ENCODE measurements around the gene CAPRIN2. TPM values are rescaled to one million over a fixed set of nuclear protein-coding genes. Genes with fewer than 3 reads are reported as not detected.

Gene CAPRIN2
- total and polyA plus RNA-seq, 3 donors from 2014 or later, result 43.7 to 108 (median 74.5) TPM

- Histone ChIP-seq H3K27ac (no peak overlapping the region), H3K4me3 (no peak overlapping the region), H3K9me3 (no peaks in the 10 kb centered on the region), H3K36me3 (ENCODE audit: low read depth, missing control alignments) (no peaks in the 10 kb centered on the region), H3K27me3 (no peaks in the 10 kb centered on the region), H3K4me1 (no peaks in the 10 kb centered on the region)
- WGBS, 2 donors, result 80 to 92% methylated on average over 1 of the region's 1 CpG
- DNase-seq, result no peak
- intact Hi-C loops (cut with DNase I; ENCODE audit: low total_unique reads), result no loop called here
- no peak for TF ChIP-seq CTCF (IDR thresholded peaks at IDR 0.05)
- no peak for TF ChIP-seq POLR2A (IDR thresholded peaks at IDR 0.05)
Measured at GRCh38 chr12:30678221-30678620, 76.5 kb downstream of the CAPRIN2 start.

- Histone ChIP-seq H3K27me3 (no peaks in the 10 kb centered on the region), H3K4me1 (no peaks in the 10 kb centered on the region), H3K27ac (no peak overlapping the region), H3K36me3 (ENCODE audit: low read depth, missing control alignments) (no peaks in the 10 kb centered on the region), H3K9me3 (no peaks in the 10 kb centered on the region), H3K4me3 (no peak overlapping the region)
- no peak for DNase-seq
- intact Hi-C loops (cut with DNase I; ENCODE audit: low total_unique reads), result no loop called here
- no peak for TF ChIP-seq CTCF (IDR thresholded peaks at IDR 0.05)
- TF ChIP-seq POLR2A (IDR thresholded peaks at IDR 0.05), result no peak
- 84 to 96% methylated on average over 4 of the region's 4 CpGs for WGBS, 2 donors
Measured at GRCh38 chr12:30661210-30661609, 93.5 kb downstream of the CAPRIN2 start.

Other genes starting within 250 kb of the CAPRIN2 start
- 10 to 100 TPM; 27.4 to 37.2 TPM for gene IPO8, start 59.1 kb downstream of the CAPRIN2 start, total RNA-seq
- 46.4 TPM for gene IPO8, start 59.1 kb downstream of the CAPRIN2 start, polyA plus RNA-seq (ENCODE audit: insufficient read depth, low read depth, low replicate concordance)
- gene TSPAN11, start 171.8 kb upstream of the CAPRIN2 start, total RNA-seq, result 1 to 10 TPM; 2.4 to 2.7 TPM
- gene TSPAN11, start 171.8 kb upstream of the CAPRIN2 start, polyA plus RNA-seq (ENCODE audit: insufficient read depth, low read depth, low replicate concordance), result 2.7 TPM

Data from testis (tissue), 3 donors.